KG1 (cell line): ENCODE data around the gene ELP4.
A peak's percentile ranks its signal among the peaks of the same experiment; 100 is the strongest.
"Not testable (repeated sequence)": the region's sequence is repeated elsewhere in the genome, so short reads cannot be mapped to it uniquely, and the experiment has no call there.

ENCODE experiments used
- DNase-seq: peaks from one replicate; lab custom pipeline; 2025; lab: John Stamatoyannopoulos, UW

ELP4 gene

GRCh38 chr11:31509429-31510345 lies at the start of gene ELP4, which contains the start of gene IMMP1L:
ELP4 (plus strand) TSS chr11:31509767; CDS start chr11:31509785, 18 bp downstream.
IMMP1L (minus strand) TSS chr11:31509622; CDS start chr11:31463276, 46,346 bp downstream.
- peak; percentile 94 for DNase-seq

DNA sequence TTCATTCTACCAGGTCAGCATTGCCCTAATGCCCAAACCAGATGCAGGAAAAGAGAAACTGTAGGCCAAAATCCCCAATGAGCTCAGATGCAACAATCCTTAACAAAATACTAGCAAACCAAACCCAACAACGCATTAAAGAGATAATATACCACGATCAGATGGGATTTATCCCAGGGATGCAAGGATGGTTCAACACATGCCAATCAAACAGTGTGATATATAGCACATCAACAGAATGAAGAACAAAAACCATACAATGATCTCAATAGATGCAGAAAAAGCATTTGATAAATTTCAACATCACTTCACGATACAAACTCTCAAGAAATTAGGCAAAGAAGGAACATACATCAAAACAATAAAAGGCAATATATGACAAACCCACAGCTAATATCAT lies 45.1 kb upstream of the ELP4 start:
- DNase-seq: no peak

- DNase-seq: no peak
Observed at GRCh38 chr11:31474083-31474482, 35.5 kb upstream of the ELP4 start.

GRCh38 chr11:31477528-31478222 lies 31.9 kb upstream of the ELP4 start:
- no peak for DNase-seq

- DNase-seq: no peak
Observed at GRCh38 chr11:31478223-31478590, 31.4 kb upstream of the ELP4 start.

DNA sequence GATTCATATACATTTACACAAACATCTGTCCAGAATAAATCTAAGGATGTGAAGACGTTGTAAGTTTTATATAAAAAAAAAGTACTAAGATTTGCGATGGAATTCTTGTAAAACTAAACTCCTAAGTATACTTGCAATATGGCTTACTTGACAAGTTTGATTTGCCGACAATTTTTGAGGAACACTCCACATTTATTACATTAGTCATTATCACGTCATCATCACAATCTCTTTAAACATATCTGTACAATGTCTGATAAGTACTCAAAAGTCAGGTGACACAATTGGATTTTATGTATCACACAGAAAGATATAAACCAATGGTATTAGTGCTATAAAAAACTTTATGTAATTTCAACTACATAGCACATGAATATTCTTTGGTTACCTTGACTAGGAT lies 30.5 kb upstream of the ELP4 start:
- DNase-seq: no peak

DNA sequence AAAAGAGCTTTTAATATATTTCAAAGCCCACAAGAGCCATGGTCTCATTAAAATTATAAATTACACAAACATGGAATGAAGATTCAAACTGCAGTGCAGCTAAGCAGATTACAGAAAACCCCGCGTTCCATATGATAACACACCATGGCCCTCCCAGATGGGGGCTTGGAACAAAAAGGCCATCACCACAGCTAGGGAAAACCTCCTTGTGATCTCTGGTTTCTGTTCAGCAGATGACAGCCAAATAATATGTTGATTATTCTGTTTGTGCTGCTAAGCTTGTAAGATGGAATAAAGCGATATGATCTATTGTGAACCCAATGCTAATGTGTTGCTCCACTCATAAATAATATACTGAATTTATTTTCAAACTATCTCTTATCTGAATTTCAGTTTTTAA lies 28.6 kb upstream of the ELP4 start:
- DNase-seq: no peak

GRCh38 chr11:31484497-31484896 lies 25.1 kb upstream of the ELP4 start:
- no peak for DNase-seq

GRCh38 chr11:31487848-31488247 lies 21.7 kb upstream of the ELP4 start:
- DNase-seq: no peak

GRCh38 chr11:31492320-31492913 lies 17.1 kb upstream of the ELP4 start:
- DNase-seq: no peak

GRCh38 chr11:31493235-31493634 lies 16.3 kb upstream of the ELP4 start:
- no peak for DNase-seq

- DNase-seq: not testable (repeated sequence)
Observed at GRCh38 chr11:31493762-31494161, 15.8 kb upstream of the ELP4 start.

DNA sequence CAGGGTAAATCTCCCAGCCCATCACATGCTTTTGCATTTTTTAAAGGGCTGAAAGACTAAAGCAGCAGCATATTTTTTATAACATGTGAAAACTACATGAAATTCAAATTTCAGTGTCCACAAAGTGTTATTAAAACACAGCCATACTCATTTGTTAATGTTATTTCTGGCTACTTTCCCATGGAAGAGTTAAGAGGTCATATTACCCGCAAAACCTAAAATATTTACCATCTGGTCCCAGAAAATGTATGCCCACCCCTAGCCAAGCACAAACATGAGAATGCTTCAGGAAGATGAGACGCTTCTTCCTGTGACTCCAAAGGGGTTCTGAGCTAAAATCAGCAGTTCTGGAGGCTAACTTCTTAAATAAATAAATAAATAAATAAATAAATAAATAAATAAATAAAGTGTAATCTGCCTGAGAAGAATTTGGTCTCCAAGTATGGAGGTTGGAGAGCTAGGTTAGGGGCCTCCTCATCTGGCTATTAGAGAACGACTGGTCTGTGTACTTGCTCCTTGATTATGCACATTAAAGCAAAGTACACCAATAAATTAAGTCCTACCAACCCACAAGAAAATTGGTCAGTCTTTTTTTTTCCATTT lies 9.9 kb upstream of the ELP4 start:
- no peak for DNase-seq

DNA sequence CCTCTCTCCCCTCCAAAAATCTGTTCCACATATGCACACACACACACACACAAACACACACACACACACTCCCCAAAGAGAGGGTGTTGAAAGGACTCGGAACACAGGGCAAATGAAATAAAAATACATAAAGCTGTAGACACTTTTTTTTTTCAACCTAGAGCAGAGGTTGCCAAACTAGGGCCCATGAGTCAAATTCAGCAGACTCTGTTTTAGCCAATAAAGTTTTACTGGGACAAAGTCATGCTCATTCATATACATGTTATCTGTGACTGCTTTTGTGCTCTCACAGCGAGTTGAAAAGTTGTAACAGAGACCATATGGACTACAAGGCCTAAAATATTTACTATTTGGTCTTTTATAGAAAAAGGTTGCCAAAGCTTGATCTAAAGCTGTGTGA lies 9.0 kb upstream of the ELP4 start:
- no peak for DNase-seq

- DNase-seq: peak; percentile 72
Observed at GRCh38 chr11:31509051-31509428, 527 bp upstream of the ELP4 start.

- no peak for DNase-seq
Observed at GRCh38 chr11:31512117-31512516, 2.5 kb downstream of the ELP4 start.

DNA sequence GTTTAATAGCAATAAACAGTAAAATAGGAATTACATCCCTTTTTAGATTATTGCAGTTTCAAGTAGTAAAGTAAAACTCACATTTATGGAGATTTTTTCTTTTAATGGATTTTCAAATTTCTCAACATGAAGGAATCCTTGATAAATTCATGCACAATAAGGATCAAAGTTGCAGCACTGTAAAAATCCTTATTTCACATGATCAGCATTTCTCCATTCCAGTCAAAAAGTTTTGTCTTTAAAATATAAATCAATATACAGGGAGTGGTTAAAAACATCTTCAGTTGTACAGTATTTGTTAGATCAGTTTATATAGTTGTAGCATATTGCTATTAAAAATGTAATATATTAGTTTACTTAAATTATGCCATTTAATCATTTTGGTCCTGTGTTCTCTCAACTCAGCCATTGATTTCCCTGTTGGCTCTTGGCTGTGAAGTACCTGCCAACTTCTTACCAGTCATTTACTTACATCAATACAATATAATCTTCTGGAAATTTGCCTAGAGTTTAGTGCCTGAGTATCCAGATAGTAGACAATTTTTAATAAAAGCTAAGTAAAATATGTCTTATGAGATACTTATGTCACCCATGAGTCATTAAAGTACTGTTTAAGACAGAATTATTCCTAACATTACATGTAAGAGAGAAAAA lies 12.1 kb downstream of the ELP4 start:
- no peak for DNase-seq

DNA sequence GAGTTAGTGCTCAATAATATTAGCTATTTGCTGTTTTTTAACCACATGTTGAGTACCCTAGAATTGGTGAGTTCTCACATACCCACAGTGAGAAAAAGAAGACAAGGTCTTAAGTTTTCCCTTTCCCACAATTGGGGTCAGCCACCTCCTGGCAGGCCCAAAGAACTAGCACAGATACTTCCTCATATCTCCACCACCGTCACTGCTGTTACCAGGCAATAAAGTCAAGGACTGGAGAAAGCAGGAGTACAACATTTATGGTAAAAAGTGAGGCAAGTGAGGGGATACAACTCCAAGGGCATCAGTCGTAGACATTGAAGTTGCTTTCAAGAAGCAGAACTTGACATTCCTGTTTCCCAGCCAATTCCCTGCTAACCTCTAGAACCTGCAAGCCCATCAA lies 19.6 kb downstream of the ELP4 start:
- no peak for DNase-seq

GRCh38 chr11:31529701-31530100 lies 20.1 kb downstream of the ELP4 start:
- DNase-seq: no peak

DNA sequence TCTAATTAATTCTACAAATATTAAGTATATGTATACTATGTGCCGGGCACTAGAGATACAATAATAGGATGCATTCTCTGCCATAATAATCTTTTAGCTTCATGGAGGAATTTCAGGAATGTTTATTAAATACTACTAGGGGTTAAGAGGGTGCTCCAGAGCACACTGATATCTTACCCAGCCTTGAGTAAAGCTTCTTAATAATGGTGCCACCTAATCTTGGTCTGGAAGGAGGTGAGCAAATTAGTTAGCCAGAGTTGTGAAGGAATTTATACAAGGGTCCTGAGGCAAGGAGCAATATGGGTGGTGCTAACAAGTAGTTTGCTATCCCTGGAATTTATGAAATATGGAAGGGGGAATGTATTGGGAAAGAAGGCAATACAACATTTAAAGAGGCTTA lies 21.7 kb downstream of the ELP4 start:
- DNase-seq: no peak

DNA sequence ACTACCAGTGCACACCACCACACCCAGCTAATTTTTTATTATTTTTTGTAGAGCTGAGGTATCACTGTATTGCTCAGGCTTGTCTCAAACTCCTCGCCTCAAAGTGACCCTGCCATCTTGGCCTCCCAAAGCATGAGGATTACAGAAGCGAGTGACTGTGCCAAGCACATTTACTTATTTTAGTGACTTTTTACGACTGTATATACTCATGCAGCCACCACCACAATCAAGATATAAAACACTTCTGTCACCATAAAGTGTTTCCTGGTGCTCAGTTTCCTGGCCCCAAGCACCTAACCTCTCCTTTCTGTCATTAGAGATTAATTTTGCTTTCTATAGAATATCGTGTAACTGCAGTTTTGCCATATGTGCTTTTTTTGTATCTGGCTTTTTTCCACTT lies 25.9 kb downstream of the ELP4 start:
- no peak for DNase-seq

DNA sequence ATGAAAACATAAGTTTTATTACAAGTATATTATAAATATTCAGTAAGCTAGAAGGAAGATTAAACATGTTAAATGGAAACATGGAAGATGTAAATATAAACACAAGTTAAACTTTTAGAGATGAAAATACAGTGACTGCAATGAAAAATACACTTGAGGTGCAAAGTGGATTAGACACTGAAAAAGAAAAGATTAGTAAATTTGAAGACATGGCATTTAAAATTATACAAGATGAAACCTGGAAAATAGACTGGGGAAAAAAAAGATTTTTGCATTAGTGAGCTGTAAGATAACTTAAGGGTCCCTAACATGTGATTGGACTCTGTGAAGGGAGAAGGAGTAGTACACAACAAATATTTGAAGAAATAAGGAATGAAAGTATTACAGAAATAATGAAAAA lies 33.3 kb downstream of the ELP4 start:
- no peak for DNase-seq
